ENCODE measurements around the gene MIEF2.

DNA sequence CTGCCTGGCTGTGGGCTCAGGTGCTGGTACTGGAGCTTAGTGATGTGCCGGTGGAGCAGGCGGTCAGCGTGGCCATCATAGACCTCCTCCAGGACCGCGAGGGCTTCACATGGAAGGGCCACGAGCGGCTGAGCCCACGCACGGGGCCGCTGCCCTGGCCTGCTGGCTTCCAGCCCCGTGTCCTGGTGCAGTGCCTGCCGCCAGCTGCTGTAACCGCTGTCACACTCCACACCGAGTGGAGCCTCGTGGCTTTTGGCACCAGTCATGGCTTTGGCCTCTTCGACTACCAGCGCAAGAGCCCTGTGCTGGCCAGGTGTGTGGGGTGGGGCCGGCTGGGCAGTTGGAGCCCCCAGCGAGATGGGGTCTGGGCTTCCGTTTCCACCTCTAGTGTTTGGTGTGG lies 23.0 kb upstream of the MIEF2 start:
- TF ChIP-seq, protein P1, sequence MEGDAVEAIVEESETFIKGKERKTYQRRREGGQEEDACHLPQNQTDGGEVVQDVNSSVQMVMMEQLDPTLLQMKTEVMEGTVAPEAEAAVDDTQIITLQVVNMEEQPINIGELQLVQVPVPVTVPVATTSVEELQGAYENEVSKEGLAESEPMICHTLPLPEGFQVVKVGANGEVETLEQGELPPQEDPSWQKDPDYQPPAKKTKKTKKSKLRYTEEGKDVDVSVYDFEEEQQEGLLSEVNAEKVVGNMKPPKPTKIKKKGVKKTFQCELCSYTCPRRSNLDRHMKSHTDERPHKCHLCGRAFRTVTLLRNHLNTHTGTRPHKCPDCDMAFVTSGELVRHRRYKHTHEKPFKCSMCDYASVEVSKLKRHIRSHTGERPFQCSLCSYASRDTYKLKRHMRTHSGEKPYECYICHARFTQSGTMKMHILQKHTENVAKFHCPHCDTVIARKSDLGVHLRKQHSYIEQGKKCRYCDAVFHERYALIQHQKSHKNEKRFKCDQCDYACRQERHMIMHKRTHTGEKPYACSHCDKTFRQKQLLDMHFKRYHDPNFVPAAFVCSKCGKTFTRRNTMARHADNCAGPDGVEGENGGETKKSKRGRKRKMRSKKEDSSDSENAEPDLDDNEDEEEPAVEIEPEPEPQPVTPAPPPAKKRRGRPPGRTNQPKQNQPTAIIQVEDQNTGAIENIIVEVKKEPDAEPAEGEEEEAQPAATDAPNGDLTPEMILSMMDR (IDR thresholded peaks at IDR 0.05), result no peak
- TF ChIP-seq ZFX (IDR thresholded peaks at IDR 0.05; ENCODE audit: borderline replicate concordance), result no peak
